Activated CD8-positive, alpha-beta T cell treated with anti-CD3 and anti-CD28 coated beads for 36 hours (primary cell): Measurements from ENCODE around the gene NIP7. TPM values are rescaled to one million over a fixed set of nuclear protein-coding genes. Genes with fewer than 3 reads are reported as not detected.

Experiments
- ATAC-seq: fragments of 200-7000 bp; cut with Tn5 transposase; one replicate; pipeline ENCODE4 v1.10.0; 2021; ENCODE audit warnings: mild to moderate bottlenecking, moderate library complexity
- CTCF ChIA-PET: fragments of 350-600 bp; sonication (Branson Sonifier 250); formaldehyde crosslinking; loops from one replicate; lab custom pipeline; 2021; ENCODE audit warnings: antibody characterized with exemption; lab: Charles Lee
- POLR2A ChIA-PET: fragments of 350-600 bp; sonication (Branson Sonifier 250); formaldehyde crosslinking; loops from one replicate; lab custom pipeline; 2021; ENCODE audit warnings: antibody characterized with exemption; lab: Charles Lee
- DNase-seq: peaks from one replicate; pipeline ENCODE4 v3.0.0-alpha.2; 2020
- H3K27ac Mint-ChIP-seq: one replicate; pipeline ENCODE4 v1.8.0; 2021; ENCODE audit warnings: mild to moderate bottlenecking, mixed read lengths
- H3K27me3 Mint-ChIP-seq: one replicate; pipeline ENCODE4 v1.8.0; 2021; ENCODE audit warnings: mixed read lengths
- H3K36me3 Mint-ChIP-seq: one replicate; pipeline ENCODE4 v1.8.0; 2021; ENCODE audit warnings: low read depth, mixed read lengths
- H3K4me1 Mint-ChIP-seq: one replicate; pipeline ENCODE4 v1.8.0; 2021; ENCODE audit warnings: low read depth, mixed read lengths
- H3K4me3 Mint-ChIP-seq: one replicate; pipeline ENCODE4 v1.8.0; 2021; ENCODE audit warnings: mild to moderate bottlenecking, moderate library complexity, mixed read lengths
- H3K9me3 Mint-ChIP-seq: one replicate; pipeline ENCODE4 v1.8.0; 2021; ENCODE audit warnings: mixed read lengths
- intact Hi-C: fragments of 100-400 bp; cut with micrococcal nuclease; formaldehyde crosslinking; loops from one replicate; pipeline ENCODE4 v1.10.0; 2022
- total RNA-seq, 2 experiments: library from RNA; stranded (reverse); gene quantifications; one replicate each; pipeline ENCODE4 v1.2.3, GENCODE V29; 2021
- TF ChIP-seq, protein P1 (sequence below): fragments of 200-600 bp; IDR thresholded peaks from one replicate; pipeline ENCODE4 v1.8.0; 2022; ENCODE audit warnings: antibody characterized with exemption, mild to moderate bottlenecking

Gene NIP7
- total RNA-seq, 2 experiments from 2014 or later = 37.7 to 41.8 TPM

DNA sequence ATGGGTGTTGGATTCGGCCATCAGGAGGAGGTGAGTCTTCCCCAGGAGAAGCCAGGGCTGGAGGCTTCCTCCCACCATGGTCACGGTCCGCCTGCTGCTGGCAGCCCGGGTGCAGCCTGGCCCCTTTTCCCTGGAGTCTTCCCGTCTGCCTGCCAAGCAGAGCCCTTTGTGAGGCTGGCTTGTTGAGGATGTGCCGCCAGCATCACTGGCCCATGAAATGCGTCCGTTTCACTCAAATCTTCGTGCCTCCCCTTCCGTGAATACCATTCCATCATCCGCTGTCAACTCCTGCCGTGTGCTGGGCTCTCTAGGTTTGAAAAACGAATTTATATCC is 18.9 kb upstream of the NIP7 start:
- Mint-ChIP-seq H3K4me3 (no peak overlapping the region), H3K36me3 (peaks cover 36% of the 10 kb centered on the region), H3K27me3 (no peaks in the 10 kb centered on the region), H3K9me3 (no peaks in the 10 kb centered on the region), H3K4me1 (peaks cover 14% of the 10 kb centered on the region), H3K27ac (no peak overlapping the region)
- intact Hi-C loops = no loop called here
- POLR2A ChIA-PET = no interaction called here
- DNase-seq (no peak), ATAC-seq (no peak)
- TF ChIP-seq, protein P1, sequence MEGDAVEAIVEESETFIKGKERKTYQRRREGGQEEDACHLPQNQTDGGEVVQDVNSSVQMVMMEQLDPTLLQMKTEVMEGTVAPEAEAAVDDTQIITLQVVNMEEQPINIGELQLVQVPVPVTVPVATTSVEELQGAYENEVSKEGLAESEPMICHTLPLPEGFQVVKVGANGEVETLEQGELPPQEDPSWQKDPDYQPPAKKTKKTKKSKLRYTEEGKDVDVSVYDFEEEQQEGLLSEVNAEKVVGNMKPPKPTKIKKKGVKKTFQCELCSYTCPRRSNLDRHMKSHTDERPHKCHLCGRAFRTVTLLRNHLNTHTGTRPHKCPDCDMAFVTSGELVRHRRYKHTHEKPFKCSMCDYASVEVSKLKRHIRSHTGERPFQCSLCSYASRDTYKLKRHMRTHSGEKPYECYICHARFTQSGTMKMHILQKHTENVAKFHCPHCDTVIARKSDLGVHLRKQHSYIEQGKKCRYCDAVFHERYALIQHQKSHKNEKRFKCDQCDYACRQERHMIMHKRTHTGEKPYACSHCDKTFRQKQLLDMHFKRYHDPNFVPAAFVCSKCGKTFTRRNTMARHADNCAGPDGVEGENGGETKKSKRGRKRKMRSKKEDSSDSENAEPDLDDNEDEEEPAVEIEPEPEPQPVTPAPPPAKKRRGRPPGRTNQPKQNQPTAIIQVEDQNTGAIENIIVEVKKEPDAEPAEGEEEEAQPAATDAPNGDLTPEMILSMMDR = no peak
- CTCF ChIA-PET = no interaction called here

DNA sequence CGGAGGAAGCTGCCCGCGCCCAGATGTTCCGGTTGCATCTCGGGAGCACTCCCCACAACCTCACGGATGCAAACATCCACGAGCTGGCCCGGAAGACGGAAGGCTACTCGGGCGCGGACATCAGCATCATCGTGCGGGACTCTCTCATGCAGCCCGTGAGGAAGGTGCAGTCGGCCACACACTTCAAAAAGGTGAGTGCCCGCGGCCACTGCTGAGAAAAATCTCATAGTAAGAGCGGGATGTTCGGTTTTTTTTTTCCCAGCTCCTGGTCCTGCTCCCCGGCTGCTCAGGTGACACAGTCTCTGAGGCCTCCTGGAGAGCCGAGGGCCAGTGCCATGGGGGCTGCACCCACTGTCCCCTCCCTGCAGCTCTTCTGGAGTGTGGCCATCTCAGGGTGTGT is 18.5 kb upstream of the NIP7 start:
- no peak for DNase-seq
- H3K9me3 Mint-ChIP-seq = no peaks in the 10 kb centered on the region
- H3K4me3 Mint-ChIP-seq = no peak overlapping the region
- TF ChIP-seq, protein P1 = no peak
- ChIA-PET CTCF (no interaction called here), POLR2A (no interaction called here)
- intact Hi-C loops = no loop called here
- peaks cover 17% of the 10 kb centered on the region for H3K4me1 Mint-ChIP-seq
- no peak overlapping the region for H3K27ac Mint-ChIP-seq
- no peak for ATAC-seq
- peaks cover 40% of the 10 kb centered on the region for H3K36me3 Mint-ChIP-seq
- H3K27me3 Mint-ChIP-seq = no peaks in the 10 kb centered on the region

DNA sequence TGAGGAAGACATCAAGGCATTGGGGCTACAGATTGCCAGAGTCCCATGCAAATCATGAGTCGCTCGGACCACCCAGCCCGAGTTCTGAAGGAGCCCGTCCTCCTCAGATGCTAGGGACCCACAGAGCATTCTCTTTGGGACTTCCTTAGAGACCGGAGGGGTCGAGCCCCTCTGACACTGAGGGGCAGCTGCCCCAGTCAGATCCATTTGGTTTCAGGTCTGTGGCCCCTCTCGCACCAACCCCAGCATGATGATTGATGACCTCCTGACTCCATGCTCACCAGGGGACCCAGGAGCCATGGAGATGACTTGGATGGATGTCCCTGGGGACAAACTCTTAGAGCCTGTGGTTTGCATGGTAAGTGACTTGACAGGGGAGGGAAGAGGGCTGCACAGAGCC is 17.2 kb upstream of the NIP7 start:
- H3K27ac Mint-ChIP-seq = no peak overlapping the region
- CTCF ChIA-PET = no interaction called here
- H3K4me3 Mint-ChIP-seq = no peak overlapping the region
- H3K36me3 Mint-ChIP-seq = peaks cover 41% of the 10 kb centered on the region
- TF ChIP-seq, protein P1 = no peak
- intact Hi-C loops = no loop called here
- DNase-seq (no peak), ATAC-seq (no peak)
- POLR2A ChIA-PET = interaction anchor here (0.6 to 3.2 kb wide), 2 partner anchors 10 to 403 kb away, joined by 3 to 15 read pairs; partner anchors contain the start of gene VPS4A
- no peaks in the 10 kb centered on the region for H3K27me3 Mint-ChIP-seq
- H3K9me3 Mint-ChIP-seq = no peaks in the 10 kb centered on the region
- peaks cover 27% of the 10 kb centered on the region for H3K4me1 Mint-ChIP-seq

DNA sequence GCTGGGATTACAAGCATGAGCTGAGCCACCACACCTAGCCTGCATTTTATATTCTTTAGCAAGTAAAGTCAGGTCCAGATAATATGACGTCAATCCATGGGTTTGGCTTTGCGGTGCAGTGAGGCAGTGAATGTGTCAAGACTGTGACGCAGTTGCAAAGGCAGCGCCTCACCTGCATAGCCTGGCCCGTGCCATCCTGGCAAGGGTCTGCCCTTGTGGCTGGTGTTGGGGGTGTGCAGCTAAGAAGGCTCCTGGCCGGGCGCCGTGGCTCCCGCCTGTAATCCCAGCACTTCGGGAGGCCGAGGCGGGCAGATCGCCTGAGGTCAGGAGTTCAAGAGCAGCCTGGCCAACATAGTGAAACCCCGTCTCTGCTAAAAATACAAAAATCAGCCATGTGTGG is 16.2 kb upstream of the NIP7 start:
- Mint-ChIP-seq H3K27ac (no peak overlapping the region), H3K36me3 (peaks cover 46% of the 10 kb centered on the region), H3K4me1 (peaks cover 33% of the 10 kb centered on the region), H3K27me3 (no peaks in the 10 kb centered on the region), H3K9me3 (no peaks in the 10 kb centered on the region), H3K4me3 (no peak overlapping the region)
- ChIA-PET POLR2A (interaction anchor here (3.2 kb wide), 1 partner anchor 11 kb away, joined by 15 read pairs; the partner anchor contains the start of gene VPS4A), CTCF (interaction anchor here (1.3 kb wide), 2 partner anchors 11 to 13 kb away, joined by 3 to 5 read pairs; no protein-coding TSS in a partner anchor)
- TF ChIP-seq, protein P1 = no peak
- intact Hi-C loops = no loop called here
- no peak for ATAC-seq
- DNase-seq = no peak

DNA sequence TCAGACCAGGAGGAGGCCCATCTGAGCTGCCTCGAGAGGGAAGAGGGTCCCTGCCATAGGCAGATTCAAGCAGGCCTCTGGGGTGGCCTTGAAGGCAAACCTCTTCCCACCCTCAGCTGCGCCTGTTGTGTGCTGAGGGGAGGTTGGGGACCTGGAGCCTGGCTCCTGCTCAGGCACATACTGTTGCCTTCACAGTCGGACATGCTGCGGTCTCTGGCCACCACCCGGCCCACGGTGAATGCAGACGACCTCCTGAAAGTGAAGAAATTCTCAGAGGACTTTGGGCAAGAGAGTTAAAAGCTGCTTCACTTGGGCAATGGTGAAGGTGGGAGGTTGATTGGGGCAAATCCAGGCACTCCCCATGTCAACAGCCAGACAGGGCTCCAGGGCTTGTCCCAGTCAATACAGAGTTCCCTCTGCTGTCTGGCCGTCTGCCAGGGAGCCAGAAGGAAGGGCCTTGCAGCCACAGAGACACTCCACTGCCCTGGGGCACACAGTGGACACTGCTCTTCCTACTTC is 15.5 kb upstream of the NIP7 start:
- ATAC-seq (no peak), DNase-seq (no peak)
- intact Hi-C loops = no loop called here
- peaks cover 53% of the 10 kb centered on the region for H3K36me3 Mint-ChIP-seq
- no peak overlapping the region for H3K4me3 Mint-ChIP-seq
- TF ChIP-seq, protein P1 = no peak
- POLR2A ChIA-PET = interaction anchor here (1.1 to 3.6 kb wide), 4 partner anchors 8 to 13 kb away, joined by 3 to 21 read pairs (median 9); partner anchors contain the start of genes COG8 and VPS4A
- H3K9me3 Mint-ChIP-seq = no peaks in the 10 kb centered on the region
- peaks cover 38% of the 10 kb centered on the region for H3K4me1 Mint-ChIP-seq
- CTCF ChIA-PET = interaction anchor here (1.3 kb wide), 2 partner anchors 12 kb away, joined by 3 to 5 read pairs; no protein-coding TSS in a partner anchor
- no peak overlapping the region for H3K27ac Mint-ChIP-seq
- H3K27me3 Mint-ChIP-seq = no peaks in the 10 kb centered on the region
